Measurements from ENCODE around the gene ZFR2. TPM values are rescaled to one million over a fixed set of nuclear protein-coding genes. Genes with fewer than 3 reads are reported as not detected.

ZFR2 gene
- total RNA-seq (2022) (not detected in 2 replicates), Bru-seq, nascent RNA (not detected), BruChase-seq, experiment 1, labeled RNA remaining after a 6-hour chase (percentile 2 among the genes with signal in this experiment), BruChase-seq, experiment 2, labeled RNA remaining after a 2-hour chase (percentile 2 among the genes with signal in this experiment)
- long read RNA-seq = 0 reads

GRCh38 chr19:3868770-3869456 is at the start of gene ZFR2:
Gene ZFR2, minus strand, starts transcription at chr19:3869038. Its CDS starts 21 bp downstream, at chr19:3869017.
- H3K9me3 Mint-ChIP-seq (ENCODE audit: unreplicated experiment) = no peaks in the 10 kb centered on the region
- H3K4me1 Mint-ChIP-seq (ENCODE audit: insufficient read depth, unreplicated experiment) = no peaks in the 10 kb centered on the region
- H3K27me3 Mint-ChIP-seq (ENCODE audit: insufficient read depth, unreplicated experiment) = peaks cover 71% of the 10 kb centered on the region
- DNase-seq (ENCODE audit: unreplicated experiment) = no peak
- no peak within 1 kb of the TSS for H3K4me3 Mint-ChIP-seq (ENCODE audit: unreplicated experiment)
- no peak for TF ChIP-seq CTCF (IDR thresholded peaks at IDR 0.05; ENCODE audit: unreplicated experiment)
- intact Hi-C loops (cut with micrococcal nuclease) = no loop called here
- ChIA-PET CTCF (no interaction called here), POLR2A (no interaction called here)
- H3K36me3 Mint-ChIP-seq (ENCODE audit: insufficient read depth, unreplicated experiment) = no peaks in the 10 kb centered on the region
- no peak within 1 kb of the TSS for H3K27ac Mint-ChIP-seq (ENCODE audit: low read depth, unreplicated experiment)
- BruUV-seq (replicated peaks) = no TSS peak

- Mint-ChIP-seq H3K36me3 (ENCODE audit: insufficient read depth, unreplicated experiment) (no peaks in the 10 kb centered on the region), H3K27ac (ENCODE audit: low read depth, unreplicated experiment) (no peak overlapping the region), H3K4me1 (ENCODE audit: insufficient read depth, unreplicated experiment) (no peaks in the 10 kb centered on the region), H3K27me3 (ENCODE audit: insufficient read depth, unreplicated experiment) (no peaks in the 10 kb centered on the region), H3K9me3 (ENCODE audit: unreplicated experiment) (no peaks in the 10 kb centered on the region), H3K4me3 (ENCODE audit: unreplicated experiment) (no peak overlapping the region)
- DNase-seq (ENCODE audit: unreplicated experiment) = no peak
- BruUV-seq (replicated peaks) = no TSS peak
- CTCF ChIA-PET = no interaction called here
- intact Hi-C loops (cut with micrococcal nuclease) = no loop called here
- POLR2A ChIA-PET = no interaction called here
- no peak for TF ChIP-seq CTCF (IDR thresholded peaks at IDR 0.05; ENCODE audit: unreplicated experiment)
These were observed 47.2 kb upstream of the ZFR2 start for GRCh38 chr19:3916033-3916432.

- DNase-seq (ENCODE audit: unreplicated experiment) = no peak
- no peaks in the 10 kb centered on the region for H3K36me3 Mint-ChIP-seq (ENCODE audit: insufficient read depth, unreplicated experiment)
- H3K27ac Mint-ChIP-seq (ENCODE audit: low read depth, unreplicated experiment) = no peak overlapping the region
- H3K9me3 Mint-ChIP-seq (ENCODE audit: unreplicated experiment) = no peaks in the 10 kb centered on the region
- no peak overlapping the region for H3K4me3 Mint-ChIP-seq (ENCODE audit: unreplicated experiment)
- no peak for TF ChIP-seq CTCF (IDR thresholded peaks at IDR 0.05; ENCODE audit: unreplicated experiment)
- intact Hi-C loops (cut with micrococcal nuclease) = no loop called here
- CTCF ChIA-PET = no interaction called here
- no TSS peak for BruUV-seq (replicated peaks)
- POLR2A ChIA-PET = no interaction called here
- no peaks in the 10 kb centered on the region for H3K27me3 Mint-ChIP-seq (ENCODE audit: insufficient read depth, unreplicated experiment)
- H3K4me1 Mint-ChIP-seq (ENCODE audit: insufficient read depth, unreplicated experiment) = no peaks in the 10 kb centered on the region
These were observed 45.4 kb upstream of the ZFR2 start for GRCh38 chr19:3914199-3914598.

GRCh38 chr19:3910105-3910504 is 41.3 kb upstream of the ZFR2 start:
- no peak overlapping the region for H3K4me3 Mint-ChIP-seq (ENCODE audit: unreplicated experiment)
- no peak for DNase-seq (ENCODE audit: unreplicated experiment)
- BruUV-seq (replicated peaks) = no TSS peak
- no peaks in the 10 kb centered on the region for H3K9me3 Mint-ChIP-seq (ENCODE audit: unreplicated experiment)
- no peak for TF ChIP-seq CTCF (IDR thresholded peaks at IDR 0.05; ENCODE audit: unreplicated experiment)
- peaks cover 5% of the 10 kb centered on the region for H3K36me3 Mint-ChIP-seq (ENCODE audit: insufficient read depth, unreplicated experiment)
- H3K27ac Mint-ChIP-seq (ENCODE audit: low read depth, unreplicated experiment) = no peak overlapping the region
- POLR2A ChIA-PET = no interaction called here
- no peaks in the 10 kb centered on the region for H3K4me1 Mint-ChIP-seq (ENCODE audit: insufficient read depth, unreplicated experiment)
- CTCF ChIA-PET = no interaction called here
- intact Hi-C loops (cut with micrococcal nuclease) = no loop called here
- H3K27me3 Mint-ChIP-seq (ENCODE audit: insufficient read depth, unreplicated experiment) = peaks cover 15% of the 10 kb centered on the region

All from MCF 10A (cell line).